Cerebellar cortex (tissue), 1 donor: ENCODE results near the gene C12orf50.
"Not testable (repeated sequence)": the region's sequence is repeated elsewhere in the genome, so short reads cannot be mapped to it uniquely, and the experiment has no call there.

ENCODE experiments used
- DNase-seq: peaks from one replicate; pipeline ENCODE4 v3.0.0-alpha.2; 2015; ENCODE audit warnings: low spot score

C12orf50 gene, protein sequence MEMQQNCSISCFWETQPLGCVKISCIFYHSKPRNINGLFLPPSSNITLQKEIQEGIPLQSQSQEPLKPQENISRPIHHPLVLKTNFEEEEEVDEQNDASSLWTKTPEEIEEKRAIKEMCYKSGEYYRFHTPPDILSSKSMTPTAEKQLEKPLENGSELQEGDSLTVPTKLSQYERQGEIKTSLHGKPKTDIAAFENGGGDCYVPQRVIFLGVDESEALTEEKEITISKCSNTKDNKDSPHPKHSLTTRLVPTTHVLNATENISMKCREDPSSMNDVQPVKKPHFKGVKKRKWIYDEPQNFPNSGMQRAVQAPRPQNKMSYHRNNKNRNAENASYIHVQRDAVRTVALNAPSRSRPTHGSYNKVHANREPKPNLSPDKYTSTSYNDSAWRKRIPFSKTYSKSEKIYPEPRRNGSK

DNA sequence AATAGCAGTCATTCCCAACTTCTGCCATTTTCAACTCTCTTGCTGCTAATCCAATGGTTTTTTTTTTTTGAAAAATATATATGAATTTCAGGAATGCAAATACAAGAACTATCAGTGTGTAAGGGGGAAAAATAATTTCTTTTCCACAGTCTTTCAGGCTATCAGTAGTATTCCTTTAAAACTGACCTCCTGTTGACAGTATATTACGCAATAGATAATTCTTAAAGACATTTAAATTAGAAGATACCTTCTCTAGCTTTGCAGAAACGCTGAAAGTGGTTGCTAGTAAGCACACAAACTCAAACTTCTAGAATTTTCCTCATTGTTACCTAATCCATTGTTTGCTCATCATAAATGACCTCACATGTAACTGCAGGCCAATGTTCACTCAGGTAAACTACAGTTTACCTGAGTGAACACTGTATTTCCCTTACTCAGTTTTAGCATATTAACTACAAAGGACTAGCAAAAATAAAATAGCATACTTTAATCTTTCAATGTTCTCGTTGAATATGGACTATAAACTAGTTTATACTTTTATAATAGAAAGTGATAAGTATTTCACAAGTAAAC is at the start of gene C12orf50:
Gene C12orf50, minus strand, starts transcription at position 309 of the 573 bp plus-strand sequence. CDS start 2,439 bp downstream, outside the sequence.
- DNase-seq = no peak

DNA sequence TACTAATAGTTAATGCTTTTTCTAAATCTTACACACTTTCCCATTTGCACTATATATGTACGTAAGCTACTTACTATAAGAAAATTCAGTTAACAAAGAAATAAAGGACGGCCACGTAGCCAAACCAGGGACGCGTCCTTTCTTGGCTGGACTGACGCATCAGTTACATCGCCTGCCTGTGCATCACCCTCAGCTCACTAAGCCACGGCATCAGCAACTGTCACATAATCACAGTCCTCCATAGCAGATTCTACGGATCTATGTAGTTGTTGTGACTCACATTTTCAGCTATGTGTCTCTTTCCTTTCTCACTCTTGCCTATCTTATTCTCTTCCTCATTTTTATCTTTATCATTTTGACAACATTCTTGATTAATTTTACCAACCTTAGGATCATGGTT is 38.1 kb upstream of the C12orf50 start:
- no peak for DNase-seq

DNA sequence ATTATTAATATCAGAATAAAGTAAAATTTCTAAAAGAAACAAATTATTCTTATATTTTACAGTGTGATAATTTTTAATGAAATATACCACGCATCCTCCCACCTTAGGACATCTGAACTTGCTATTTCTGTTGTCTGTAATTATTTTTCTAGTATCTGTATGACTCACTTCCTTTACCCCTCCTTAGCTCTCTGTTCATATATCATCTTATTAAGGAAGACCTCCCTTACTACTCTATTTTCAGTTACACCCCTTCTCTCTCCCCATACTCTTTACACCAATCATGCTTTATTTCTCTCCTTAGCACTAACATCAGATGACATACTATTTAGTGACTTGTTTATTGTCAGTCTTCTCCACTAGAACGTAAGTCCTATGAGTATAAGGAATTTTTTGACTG is 34.2 kb upstream of the C12orf50 start:
- DNase-seq = no peak

DNA sequence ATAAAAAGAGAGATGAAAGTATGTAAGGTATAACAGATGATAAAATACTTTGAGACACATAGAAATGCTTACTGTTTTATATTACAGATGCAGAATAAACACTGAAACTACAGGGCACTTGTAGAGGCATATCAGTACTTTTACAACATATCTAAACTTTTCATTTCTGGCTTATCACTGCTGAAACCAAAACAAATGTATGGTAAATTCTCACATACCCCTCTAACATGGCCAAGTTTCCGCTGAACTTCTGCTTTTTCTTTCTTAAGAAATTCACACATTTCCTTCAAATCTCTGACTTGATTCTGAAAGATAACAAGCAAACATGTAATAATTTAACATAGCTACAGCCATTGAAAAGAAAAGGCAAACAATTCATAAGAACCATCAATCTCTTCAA is 33.3 kb upstream of the C12orf50 start:
- DNase-seq = no peak

DNA sequence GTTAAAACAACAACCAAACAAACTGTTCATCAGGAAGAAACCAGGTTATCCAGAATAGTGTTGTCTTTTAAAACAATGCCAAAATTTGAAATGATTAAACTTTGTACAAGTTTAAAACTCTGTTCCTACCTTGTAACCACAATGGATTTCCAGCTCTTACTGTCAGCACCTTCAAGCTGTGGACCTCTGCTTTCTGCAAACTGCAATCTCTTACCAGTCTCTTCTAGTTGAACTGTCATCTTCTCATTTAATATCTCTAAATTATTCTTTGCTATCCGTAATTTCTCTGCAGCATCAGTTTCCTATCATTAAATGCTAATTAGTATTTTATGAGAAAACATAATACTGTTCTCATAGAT is 29.5 kb upstream of the C12orf50 start:
- DNase-seq = no peak

DNA sequence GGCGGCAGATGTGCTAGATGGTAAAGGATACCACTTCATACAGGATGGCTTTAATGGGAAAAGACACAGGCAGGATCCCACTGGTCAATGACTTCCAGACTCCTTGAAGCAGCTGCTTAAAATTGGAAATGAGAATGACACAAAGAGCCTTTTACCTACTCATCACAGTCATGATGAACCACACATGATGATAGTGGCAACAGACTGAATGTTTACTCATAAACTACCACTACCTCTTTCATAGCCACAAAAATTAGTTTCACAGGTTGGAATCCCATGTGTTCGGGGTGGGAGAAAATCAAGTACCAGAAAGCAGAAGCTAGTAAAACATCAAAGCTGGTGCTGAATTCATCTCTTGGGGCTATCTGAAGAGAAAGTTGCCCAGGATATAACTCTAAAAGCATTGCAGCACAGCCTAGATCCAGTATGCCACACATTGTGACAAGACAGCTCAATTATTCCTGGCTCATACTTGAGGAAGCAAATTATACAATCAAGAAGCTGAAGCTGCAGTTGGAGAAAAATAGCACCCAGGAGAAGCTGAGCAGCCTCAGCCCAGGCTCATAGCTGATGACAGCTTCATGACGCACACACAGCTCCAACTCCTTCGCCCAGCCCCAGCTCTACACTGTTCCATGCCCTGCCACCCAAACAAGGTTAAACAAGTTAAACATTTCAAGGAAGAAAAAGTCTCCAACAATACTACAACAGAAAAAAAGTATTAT is 29.0 kb upstream of the C12orf50 start:
- no peak for DNase-seq

DNA sequence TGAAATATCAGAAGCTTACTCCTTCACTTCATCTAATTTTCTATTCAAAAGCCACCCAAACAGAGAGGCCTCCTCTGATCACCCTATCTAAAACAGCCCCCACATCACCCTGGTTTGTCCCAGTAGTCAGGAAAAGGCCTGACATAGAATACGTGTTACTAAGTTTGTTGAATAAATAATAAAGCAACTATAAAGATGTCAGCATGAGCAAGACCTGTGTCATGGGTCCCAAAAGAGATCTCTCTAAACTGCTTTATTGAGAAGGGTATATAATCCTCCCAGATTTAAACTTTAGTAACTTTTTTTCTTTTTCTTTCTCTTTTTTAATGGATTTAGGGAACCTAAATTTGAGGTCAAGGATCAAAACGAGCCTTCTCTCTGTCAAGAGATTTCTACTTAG is 27.4 kb upstream of the C12orf50 start:
- DNase-seq = no peak

DNA sequence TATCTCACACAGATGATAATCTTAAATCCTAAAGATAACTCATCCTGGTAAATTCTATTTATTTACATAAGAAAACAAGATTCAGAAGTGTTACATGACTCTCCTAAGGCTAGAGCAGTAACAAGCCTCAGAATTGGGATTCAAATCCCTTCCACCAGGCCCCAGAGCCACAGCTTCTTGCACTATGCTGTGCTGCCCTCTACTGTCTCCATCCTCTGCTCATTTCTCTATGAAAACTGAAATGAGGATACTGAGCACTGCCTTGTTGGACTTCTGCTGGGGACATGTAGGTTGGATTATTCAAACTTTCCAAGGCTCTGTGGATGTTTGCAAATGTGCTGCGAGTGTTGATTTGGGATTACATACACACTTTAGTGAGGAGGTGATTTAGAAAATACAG is 23.5 kb upstream of the C12orf50 start:
- peak; percentile 45 for DNase-seq

DNA sequence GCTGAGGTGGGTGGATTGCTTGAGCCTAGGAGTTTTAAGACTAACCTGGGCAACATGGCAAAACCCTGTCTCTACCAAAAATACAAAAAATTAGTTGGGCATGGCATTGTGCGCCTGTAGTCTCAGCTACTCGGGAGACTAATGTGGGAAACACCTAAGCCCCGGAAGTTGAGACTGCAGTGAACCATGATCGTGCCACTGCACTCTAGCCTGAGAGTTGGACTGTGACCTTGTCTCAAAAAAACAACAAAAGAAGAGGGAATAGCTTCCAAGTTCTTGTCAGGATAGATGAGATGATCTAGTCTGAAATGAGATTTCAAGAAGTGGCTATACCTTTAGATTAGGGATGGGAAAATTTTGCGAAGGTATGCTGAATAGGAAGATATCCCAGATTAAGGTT is 14.8 kb upstream of the C12orf50 start:
- DNase-seq = no peak

DNA sequence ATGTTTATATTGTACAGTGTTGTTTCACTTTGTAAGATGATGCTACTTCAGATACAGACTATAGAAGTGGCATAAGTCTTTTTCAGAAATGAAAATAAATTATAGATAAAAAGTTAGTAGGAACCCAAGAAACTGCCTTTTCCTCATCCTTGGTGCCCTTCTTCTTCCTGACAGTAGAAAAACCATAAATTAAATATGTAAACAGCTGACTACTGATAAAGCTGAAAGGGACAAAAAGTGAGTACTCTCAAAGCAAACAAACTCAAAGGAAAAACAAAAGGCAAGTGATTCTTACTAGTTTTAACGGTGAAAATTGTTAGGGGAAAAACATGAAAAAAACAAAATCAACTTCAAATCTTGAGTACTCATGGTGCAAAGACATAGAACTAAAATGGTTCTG is 8.6 kb upstream of the C12orf50 start:
- no peak for DNase-seq

DNA sequence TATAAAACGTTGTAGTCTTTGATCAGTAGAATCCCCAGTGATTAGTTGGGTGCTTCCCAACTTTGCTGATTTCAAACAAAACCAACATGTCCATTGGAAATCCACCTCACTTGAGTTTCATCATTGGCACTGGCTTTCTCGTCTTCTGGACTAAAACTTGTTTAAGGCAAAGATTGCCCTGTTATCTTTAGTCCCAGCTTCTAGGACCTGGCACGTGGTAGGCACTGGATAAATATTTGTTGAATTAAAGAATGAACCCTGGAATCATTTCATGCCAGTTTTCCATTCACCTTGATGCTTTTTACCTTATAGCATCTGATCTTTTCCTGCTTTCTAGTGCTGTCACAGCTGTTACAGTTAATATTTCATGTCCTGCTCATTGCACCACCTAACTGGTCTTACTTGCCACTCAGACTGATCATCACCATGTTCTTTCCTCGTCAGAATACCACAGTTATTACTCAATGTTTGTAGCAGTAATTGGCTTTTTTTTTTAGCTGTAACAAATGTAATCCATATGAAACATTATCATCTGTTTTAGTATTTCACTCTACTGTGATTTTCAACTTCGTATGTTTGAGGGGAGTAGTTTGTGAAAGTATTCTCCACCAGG is 7.3 kb upstream of the C12orf50 start:
- peak; percentile 14 for DNase-seq

DNA sequence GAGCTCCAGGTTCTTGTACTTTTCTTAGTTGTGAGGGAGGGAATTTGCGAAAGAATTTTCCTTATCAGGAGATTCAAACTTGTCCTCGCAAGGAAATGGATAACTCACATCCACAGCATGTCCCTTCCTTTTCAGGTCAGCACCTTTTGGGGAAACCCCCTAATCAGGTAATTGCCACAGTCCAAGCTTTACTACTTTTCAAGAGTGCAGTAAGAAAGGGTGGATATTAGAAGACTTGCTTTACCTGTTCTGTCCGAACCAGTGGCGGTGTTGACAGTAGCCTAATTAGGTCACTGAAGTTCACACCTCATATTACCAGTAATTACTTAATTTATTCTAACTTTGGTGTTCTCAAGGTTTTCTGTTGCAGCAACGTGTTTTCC is 6.7 kb upstream of the C12orf50 start:
- DNase-seq = peak; percentile 32

DNA sequence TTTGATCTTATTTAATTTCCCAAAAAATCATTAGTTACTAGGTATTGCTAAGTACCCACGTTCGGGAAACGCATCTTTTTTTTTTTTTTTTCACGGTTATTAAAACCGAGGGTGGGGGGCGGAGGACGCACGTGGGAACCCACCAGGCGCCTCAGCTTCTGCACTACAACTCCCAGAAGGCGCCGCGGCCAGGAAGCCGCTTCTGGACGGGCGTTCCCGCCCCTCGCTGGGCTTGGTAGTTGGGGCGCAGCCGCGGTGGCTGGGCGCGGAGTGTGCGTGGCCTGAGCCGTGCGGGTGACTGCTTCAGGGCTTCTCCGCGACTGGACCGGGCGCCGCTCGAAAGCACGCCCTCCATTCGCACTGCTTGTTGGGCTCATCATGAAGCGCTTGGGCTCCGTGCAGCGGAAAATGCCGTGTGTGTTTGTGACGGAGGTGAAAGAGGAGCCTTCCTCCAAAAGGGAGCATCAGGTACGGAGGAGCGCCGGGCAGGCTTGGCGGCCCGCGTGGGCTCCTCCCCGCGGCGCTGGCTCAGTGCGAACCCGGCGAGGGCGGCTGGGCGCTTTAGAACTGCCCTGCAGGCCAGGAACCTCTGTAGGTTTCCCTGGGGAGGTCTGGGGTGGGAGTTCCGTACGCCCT is 6.2 kb upstream of the C12orf50 start:
- peak; percentile 91 for DNase-seq

DNA sequence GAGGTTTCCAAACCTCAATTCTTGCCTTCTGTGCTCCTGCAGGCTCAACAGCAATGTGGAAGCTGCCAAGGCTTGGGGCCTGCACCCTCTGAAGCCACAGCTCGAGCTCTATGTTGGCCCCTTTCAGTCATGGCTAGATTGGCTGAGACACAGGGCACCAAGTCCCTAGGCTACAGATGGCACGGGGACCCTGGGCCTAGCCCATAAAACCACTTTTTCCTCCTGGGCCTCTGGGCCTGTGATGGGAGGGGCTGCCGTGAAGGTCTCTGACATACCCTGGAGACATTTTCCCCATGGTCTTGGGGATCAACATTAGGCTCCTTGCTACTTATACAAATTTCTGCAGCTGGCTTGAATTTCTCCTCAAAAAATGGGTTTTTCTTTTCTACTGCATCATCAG is 2.0 kb upstream of the C12orf50 start:
- not testable (repeated sequence) for DNase-seq

DNA sequence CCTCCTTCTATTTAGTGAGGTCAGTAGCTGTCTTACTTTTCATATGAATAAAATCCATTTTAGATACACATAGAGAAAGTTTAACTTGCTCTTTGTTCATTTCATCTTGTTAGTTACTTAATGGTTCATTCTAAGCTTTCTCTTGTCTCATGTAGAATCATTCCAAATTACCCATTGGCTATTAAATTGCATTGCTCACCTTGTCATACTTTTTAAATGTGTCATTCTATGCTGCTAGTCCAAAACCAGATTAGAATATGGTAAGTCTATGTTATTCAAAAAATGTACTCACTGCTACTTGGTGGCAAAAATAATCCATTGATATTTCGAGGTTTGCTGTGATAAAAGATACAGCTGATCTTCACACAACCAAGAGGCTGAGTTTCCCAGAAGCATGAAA is 3.0 kb downstream of the C12orf50 start:
- DNase-seq = no peak

DNA sequence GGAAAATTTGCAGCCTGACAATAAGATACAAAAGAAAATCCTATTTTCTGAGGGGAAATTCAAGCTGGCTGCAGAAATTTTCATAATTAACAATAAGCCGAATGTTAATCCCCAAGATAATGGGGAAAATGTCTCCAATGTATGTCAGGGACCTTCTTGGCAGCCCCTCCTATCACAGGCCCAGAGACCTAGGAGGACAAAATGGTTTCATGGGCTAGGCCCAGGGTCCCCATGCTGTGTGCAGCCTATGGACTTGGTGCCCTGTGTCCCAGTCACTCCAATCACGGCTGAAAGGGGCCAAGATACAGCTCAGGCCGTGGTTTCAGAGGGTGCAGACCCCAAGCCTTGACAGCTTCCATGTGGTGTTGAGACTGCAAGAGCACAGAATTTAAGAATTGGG is 11.2 kb downstream of the C12orf50 start:
- DNase-seq = no peak

DNA sequence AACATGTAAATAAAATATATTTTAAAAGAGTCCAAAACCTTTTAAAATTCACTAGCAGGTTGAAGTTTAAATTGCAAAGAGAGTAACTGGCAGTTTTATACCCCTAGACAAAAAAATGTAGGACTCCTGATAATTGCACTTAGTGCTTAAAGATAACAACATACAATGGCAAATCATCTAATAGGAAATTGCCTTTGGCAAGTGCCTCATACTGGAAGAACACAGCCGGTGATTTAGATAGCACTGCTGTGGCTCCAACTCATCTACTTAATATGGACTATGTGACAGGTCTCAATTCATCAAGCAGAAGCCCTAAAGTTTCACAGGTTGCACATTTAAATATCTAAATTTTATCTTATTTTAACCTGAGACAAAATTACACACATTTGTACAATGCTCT is 13.4 kb downstream of the C12orf50 start:
- DNase-seq = no peak

DNA sequence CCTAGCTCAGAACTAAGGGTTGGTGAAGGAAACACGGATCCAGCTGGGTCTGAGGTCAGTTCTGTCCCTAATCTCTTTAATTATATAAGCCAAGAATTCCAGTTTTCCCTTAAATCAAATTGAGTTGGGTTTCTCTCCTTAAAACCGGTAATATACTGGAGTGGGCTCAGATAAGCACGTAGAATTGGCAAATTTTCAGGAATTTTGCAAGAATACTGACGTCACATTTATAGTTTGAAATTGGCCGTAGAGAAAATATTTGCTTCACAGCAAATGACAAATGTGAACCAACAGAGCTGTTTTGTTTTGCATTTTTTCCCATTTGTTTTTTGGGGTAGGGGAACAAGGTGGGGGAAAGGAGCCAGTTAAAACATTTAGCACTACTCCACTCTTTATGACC is 17.4 kb downstream of the C12orf50 start:
- no peak for DNase-seq

DNA sequence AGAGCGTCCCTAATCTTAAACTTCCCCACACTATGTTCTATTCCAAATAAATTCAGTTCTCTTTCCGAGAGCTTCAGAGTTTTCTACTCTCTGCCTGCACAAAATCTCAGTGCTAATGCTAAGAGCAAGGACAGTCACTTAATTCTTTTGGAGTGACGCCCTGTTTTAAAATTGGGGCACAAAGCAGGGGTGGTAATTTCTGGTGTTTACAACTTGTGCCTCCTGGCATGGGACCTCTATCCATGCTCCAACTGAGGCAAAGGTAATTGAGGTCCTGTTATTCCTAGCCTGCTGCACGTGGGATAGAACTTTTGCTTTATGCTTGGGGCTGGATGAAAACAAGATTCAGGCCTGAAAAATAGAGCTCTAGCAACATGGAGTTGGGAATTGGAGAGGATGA is 22.9 kb downstream of the C12orf50 start:
- DNase-seq = no peak

DNA sequence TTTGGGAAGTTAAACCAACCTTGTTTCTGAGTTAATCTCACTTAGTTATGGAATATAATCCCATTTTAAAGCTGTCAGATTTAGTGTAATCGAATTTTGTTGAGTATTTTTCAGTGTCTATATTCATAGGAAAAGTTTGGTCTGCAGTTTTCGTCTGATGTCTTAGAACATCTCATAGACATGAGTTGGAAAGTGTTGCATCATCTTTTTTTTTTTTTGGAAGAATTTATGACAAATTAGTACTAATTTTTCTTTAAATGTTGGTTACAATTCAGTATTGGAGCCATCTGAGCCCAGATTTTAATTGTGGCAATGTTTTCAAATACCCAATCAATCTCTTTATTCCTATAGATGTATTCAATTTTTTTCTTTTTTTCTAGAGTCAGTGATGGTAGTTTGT is 27.9 kb downstream of the C12orf50 start:
- no peak for DNase-seq

DNA sequence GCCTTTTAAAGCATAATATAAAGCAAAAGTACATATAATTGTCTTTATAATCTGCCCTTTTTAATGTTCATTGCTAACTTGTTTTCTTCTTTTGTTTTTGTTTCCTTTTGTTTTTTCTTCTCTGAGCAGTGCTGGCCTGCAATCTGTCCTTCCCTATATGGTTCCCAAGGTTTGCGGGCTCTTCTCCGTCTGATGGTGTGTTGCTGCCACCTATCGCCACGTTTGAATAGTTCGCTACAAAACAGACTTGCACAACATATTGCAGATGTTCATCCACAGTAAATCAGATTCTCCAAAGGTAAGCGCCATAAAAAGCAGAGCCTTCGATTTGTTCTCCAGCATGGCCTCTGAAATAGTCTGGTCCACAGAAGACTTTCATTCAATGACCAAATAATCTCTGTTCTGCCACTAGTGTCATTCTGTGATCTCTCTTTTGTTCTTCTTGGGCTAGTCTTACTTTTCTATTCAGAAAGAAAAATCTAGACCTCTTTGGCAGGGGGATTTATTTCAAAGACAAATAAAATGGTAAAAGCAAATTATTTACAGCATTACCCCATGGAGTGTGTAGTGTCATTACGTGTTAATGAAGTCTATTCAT is 33.5 kb downstream of the C12orf50 start:
- peak; percentile 70 for DNase-seq

DNA sequence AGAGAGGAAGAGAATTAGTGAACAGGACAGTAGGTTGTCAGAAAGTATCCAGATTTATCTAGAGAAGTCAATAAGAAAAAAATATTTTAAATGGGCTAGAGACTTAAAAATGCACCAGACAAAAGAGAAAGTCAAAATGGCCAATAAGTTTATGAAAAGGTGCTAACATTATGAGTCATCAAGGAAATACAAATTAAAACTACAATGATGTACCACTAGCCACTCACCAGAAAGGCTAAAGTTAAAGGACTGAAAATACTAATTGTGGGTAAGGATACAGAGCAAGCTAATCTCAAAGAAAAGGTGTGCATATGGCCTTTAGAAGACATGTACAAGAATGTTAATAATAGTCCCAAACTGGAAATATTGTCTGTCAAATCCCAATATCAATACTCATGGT is 37.7 kb downstream of the C12orf50 start:
- DNase-seq = no peak
